Hematopoietic multipotent progenitor cell treated with erythropoietin and hydrocortisone succinate and interleukin-3 and kit ligand, for 8 days (in vitro differentiated cells): ENCODE data around the gene BOD1L1.
"Not testable (repeated sequence)": the region's sequence is repeated elsewhere in the genome, so short reads cannot be mapped to it uniquely, and the experiment has no call there.

Experiments used
- DNase-seq: peaks from one replicate; pipeline ENCODE4 v3.0.0-alpha.2; 2015

The BOD1L1 gene

DNA sequence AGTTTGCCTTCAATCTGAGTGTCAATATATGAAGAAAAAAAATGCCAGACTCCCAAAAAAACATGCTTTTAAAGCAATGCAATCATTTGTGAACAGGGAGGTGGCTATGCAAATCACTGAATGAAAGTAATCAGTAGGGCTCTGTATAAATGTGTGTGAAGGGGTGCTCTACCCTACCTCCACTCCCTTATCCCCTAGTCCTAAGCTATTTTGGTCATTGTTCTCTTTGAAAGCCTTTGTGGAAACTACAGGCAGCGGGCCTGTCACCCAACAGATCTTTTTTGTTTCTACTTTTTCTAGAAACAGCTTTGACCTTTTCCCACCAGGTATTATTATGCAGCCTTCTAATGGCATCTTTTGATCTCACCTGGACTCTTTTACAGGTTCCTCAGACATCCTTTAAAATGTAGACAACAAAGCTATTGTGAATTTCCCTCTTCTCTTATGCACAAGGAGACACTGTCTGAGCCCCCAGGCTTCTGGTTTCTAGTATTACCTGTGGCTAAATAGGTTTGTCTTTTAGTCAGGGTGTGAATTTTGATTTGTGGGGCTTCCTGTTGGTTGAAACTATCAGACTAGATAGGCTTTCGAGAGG, 9.2 kb downstream of the BOD1L1 start:
- DNase-seq: no peak

GRCh38 chr4:13617801-13618200, 9.7 kb downstream of the BOD1L1 start:
- DNase-seq: no peak

DNA sequence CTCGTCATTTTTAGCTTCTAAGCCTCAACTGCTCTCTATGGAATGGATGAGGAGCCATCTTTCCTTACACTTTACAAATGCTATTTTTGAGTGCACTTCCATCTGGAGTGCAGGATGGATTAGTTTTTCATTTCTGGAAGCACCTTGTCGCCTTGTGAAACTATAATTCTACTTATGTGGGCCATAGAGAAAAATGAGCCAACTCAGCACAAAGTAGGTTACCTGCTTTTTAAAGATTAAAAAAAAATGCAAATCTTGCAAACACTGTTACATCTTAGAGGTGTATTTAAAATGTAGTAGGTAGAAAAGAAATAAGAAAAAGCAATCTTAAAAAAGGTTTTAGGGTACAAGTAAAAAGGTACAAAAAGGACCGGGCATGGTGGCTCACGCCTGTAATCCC, 10.9 kb downstream of the BOD1L1 start:
- DNase-seq: no peak

- DNase-seq: peak; percentile 4
Measured at GRCh38 chr4:13615161-13615560, 12.4 kb downstream of the BOD1L1 start.

- DNase-seq: no peak
Measured at GRCh38 chr4:13612569-13612968, 15.0 kb downstream of the BOD1L1 start.

GRCh38 chr4:13611283-13611842, 16.2 kb downstream of the BOD1L1 start:
- no peak for DNase-seq

DNA sequence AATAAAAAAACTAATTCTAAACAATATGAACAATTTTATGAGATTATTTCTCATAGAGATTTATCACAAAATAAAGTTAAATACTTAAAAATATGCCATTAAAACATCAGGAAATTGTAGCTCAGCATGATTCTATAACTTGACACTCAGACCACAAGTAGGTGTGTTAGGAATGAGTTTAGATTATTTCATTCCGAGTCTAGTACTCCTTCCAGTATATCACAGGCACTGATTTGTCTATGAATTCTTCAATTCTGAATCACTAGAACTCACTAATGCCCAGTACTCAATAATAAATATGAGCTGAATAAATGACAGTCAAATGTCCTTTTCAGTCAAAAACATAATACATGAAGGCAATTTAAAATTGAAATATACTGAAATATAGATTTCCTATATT, 22.2 kb downstream of the BOD1L1 start:
- DNase-seq: no peak

DNA sequence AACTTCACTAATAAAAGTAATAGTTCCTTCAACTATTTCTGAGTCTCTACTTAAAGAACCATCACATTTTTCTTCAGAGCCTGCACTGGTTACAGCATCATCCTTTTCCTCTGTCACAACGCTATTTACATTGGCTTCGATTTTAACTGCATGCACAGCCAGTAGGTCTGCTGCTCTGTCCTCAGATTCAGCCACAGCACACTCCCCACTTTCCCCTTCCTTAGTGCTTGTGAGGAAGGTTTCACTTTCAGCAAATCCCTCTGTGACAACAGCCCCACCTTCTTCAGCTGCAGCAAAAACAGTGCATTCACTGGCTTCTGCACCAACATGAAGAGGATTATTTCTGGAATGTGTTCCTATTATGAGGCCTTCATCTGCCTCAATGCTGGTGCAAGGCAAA, 25.7 kb downstream of the BOD1L1 start:
- DNase-seq: no peak

- DNase-seq: no peak
Measured at GRCh38 chr4:13601048-13601447, 26.5 kb downstream of the BOD1L1 start.

DNA sequence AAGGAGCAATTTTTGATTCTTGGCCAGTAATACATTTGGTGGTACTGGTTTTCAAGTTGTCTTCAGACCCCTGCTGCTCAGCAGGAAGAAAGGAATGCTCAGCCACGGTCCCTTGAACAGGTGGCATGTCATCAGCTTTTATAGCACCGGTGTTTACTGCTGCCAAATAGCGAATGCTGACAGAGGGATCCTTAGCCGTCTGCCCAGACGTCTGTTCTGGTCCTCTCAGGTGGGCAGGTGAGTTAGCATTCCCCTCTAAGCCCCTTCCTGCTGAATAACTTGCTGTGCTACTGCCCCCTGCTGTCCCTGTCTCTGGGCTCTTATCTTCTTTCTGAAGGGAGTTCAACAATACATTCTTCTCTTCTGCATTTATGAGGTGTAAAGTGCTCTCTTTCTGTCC, 28.4 kb downstream of the BOD1L1 start:
- DNase-seq: no peak

- DNase-seq: no peak
Measured at GRCh38 chr4:13597604-13598003, 29.9 kb downstream of the BOD1L1 start.

DNA sequence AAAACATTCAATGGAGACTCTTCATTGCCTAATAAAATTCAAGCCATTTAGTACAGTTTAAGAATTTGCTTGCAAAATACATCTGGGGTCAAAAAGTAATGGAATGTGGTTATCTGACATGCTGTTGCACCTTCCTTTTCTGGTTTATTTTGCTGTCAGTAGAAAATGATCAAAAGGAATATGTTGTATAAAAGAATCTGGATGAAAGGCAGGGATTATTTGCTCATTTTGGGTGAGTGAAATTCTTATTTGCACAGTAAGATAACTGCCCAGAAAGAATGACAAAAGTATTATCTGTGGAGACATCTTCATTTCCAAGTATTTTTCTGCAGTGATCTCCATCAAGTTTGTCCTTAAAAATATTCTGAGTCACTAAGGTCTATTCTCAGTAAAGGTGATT, 30.4 kb downstream of the BOD1L1 start:
- DNase-seq: no peak

- DNase-seq: no peak
Measured at GRCh38 chr4:13592220-13592619, 35.3 kb downstream of the BOD1L1 start.

GRCh38 chr4:13590766-13591165, 36.8 kb downstream of the BOD1L1 start:
- DNase-seq: no peak

- no peak for DNase-seq
Measured at GRCh38 chr4:13588954-13589353, 38.6 kb downstream of the BOD1L1 start.

DNA sequence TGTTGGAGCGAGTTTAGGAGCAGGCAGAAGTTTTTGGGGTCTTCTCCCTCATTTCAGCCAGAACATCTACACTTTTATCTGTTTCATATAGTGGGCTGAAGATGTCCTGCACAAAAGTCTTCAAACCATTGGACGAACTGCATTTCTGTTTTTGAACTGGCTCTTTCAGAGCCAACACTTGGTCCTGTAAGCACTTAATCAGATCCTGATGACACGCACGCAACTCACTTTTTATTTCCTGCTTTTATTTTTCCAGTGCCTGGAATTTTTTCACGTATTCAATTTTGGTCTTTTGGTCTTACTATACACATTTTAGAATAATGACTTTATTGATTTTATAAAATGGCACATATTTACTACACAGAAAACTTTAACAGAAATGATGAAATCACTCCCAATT, 43.0 kb downstream of the BOD1L1 start:
- no peak for DNase-seq

DNA sequence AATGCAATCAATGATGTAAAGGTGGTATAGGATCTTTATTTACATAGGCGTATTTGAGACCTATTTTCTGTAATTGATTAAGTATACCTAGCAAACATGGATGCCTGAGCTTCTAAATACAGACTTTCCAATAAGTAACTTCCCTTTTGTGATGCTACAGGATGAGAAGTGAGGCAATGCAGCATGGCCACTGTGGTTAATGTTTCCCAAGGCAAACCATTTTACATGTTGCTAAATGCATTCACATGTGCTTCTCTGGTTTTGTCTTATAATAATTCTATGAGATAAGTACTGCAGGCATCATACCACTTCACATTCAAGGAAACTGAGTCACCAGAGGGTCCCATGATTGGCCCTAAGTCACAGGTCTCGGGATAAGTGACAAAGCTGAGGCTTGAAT, 47.5 kb downstream of the BOD1L1 start:
- peak; percentile 11 for DNase-seq

- DNase-seq: no peak
Measured at GRCh38 chr4:13577660-13578059, 49.9 kb downstream of the BOD1L1 start.

GRCh38 chr4:13570916-13571315, 56.6 kb downstream of the BOD1L1 start:
- no peak for DNase-seq

GRCh38 chr4:13567125-13567524, 60.4 kb downstream of the BOD1L1 start:
- DNase-seq: no peak

DNA sequence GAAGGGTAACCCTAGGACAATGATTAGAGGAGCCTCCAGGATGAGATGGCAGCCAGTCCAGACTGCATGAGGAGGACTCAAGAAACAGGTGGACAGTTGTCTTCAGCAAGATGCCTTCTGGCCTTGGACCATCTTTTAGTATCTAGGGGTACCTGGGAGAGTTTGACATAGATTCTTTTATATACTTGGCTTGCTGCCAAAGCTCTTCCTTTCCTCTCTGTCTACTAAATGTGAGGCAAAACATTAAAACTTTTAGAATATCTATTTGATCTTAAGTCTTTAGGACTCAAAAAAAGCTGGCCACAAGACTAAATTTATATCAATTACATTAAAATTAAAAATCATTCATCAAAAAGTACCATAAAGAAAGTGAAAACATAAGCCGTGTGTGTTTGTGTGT, 64.6 kb downstream of the BOD1L1 start:
- no peak for DNase-seq

DNA sequence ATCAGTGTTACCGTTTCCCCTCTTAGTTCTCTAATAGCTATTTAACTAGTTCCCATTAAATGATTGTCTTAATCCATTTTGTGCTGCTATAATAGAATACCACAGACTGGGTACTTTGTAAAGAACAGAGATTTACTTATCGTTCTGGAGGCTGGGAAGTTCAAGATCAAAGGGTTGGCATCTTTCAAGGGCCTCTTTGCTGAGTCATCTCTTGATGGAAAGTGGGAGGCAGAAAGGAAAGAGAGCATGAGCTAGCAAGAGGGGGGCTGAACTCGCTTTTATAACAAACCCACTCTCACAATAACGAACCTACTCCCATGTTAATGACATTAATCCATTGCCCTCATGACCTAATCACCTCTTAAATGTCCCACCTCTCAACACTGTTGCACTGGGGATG, 65.9 kb downstream of the BOD1L1 start:
- DNase-seq: no peak

DNA sequence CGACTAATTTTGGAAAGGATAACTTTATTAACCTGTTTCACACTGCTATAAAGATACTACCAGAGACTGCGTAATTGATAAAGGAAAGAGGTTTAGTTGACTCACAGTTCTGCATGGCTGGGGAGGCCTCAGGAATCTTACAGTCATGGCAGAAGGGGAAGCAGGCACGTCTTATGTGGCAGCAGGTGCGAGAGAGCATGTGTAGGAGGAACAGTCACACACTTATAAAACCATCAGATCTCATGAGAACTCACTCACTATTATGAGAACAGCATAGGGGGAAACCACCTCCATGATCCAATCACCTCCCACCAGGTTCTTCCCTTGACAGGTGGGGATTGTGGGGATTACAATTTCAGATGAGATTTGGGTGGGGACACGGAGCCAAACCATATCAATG, 67.4 kb downstream of the BOD1L1 start:
- DNase-seq: not testable (repeated sequence)

DNA sequence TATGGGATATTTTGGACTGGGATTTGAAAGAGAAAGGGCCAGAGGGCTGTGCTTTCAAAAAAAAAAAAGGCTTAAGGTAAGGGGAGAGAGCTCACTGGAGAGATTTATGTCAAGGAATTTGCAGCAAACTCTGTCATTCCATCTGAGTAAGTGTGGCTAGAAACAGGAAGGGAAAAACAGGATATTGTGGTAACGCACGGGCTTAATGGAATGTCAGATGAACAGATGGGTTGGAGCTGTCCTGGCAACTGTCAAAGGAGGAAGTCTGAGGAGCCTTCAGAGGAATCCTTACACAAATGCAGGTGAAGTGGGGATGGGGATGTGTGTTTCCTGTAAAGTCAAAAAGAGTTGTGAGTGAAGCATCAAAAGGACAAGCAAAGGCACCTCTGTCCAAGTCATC, 68.1 kb downstream of the BOD1L1 start:
- no peak for DNase-seq

GRCh38 chr4:13558881-13559280, 68.6 kb downstream of the BOD1L1 start:
- no peak for DNase-seq
